IMR-90 (cell line): ENCODE measurements around the gene FAF1.

ENCODE experiments used
- BHLHE40 ChIP-seq: fragments of 150-350 bp; IDR thresholded peaks from 2 replicates; pipeline ENCODE4 v1.6.1; 2016; ENCODE audit warnings: mild to moderate bottlenecking, low read depth, low read length
- CEBPB ChIP-seq: IDR thresholded peaks from 2 replicates; pipeline ENCODE4 v1.6.1; 2012; ENCODE audit warnings: low read depth, low read length, improper control_type of control experiment
- CHD1 ChIP-seq: IDR thresholded peaks from 2 replicates; pipeline ENCODE4 v1.6.1; 2012; ENCODE audit warnings: low read depth, low read length, improper control_type of control experiment
- FOS ChIP-seq: fragments of 150-350 bp; IDR thresholded peaks from 2 replicates; pipeline ENCODE4 v1.6.1; 2016; ENCODE audit warnings: low read depth, low read length
- MAFK ChIP-seq: IDR thresholded peaks from 2 replicates; pipeline ENCODE4 v1.6.1; 2012; ENCODE audit warnings: low read depth, low read length, improper control_type of control experiment
- MXI1 ChIP-seq: IDR thresholded peaks from 2 replicates; pipeline ENCODE4 v1.6.1; 2012; ENCODE audit warnings: low read depth, mild to moderate bottlenecking, low read length, moderate library complexity, borderline replicate concordance
- POLR2A ChIP-seq: IDR thresholded peaks from 2 replicates; pipeline ENCODE4 v1.6.1; 2012; ENCODE audit warnings: mild to moderate bottlenecking, low read depth, low read length
- RAD21 ChIP-seq: IDR thresholded peaks from 2 replicates; pipeline ENCODE4 v1.6.1; 2012; ENCODE audit warnings: low read length, improper control_type of control experiment
- RCOR1 ChIP-seq: IDR thresholded peaks from 2 replicates; pipeline ENCODE4 v1.6.1; 2012; ENCODE audit warnings: mild to moderate bottlenecking, low read length, improper control_type of control experiment; ENCODE audit not compliant: insufficient replicate concordance
- RFX5 ChIP-seq: IDR thresholded peaks from 2 replicates; pipeline ENCODE4 v1.8.0; 2012; ENCODE audit warnings: low read depth, mild to moderate bottlenecking, low read length, moderate library complexity
- SMC3 ChIP-seq: fragments of 150-350 bp; IDR thresholded peaks from 2 replicates; pipeline ENCODE4 v1.6.1; 2016; ENCODE audit warnings: low read depth, mild to moderate bottlenecking, antibody characterized with exemption, low read length, moderate library complexity
- TF ChIP-seq, protein P1 (sequence below): conservative IDR thresholded peaks from 2 replicates; pipeline ENCODE4 v1.5.1; 2012; ENCODE audit warnings: mild to moderate bottlenecking, low read depth, low read length, improper control_type of control experiment
- TF ChIP-seq, protein P2 (sequence below): fragments of 150-350 bp; IDR thresholded peaks from 2 replicates; pipeline ENCODE4 v1.6.1; 2017; ENCODE audit warnings: mild to moderate bottlenecking, antibody characterized with exemption, low read length, low read depth

DNA sequence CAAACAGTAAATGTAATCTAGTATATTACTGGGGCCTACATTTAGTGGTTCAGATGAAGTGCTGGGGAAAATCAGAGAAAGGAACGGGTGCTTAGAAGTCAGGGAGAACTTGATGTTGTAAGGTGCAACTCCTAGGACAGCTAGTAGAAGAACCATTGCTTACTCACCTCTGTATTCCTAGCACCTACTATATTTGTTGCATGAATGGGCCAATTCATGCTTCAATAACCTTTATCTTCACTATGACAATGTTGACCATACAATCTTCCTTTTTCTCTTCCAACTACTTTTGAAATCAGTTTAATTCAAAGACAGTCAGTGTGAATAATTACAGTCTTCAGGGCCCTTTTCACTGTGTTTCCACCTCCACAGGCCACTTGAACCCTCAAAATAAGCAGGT lies 411.8 kb downstream of the FAF1 start:
- TF ChIP-seq POLR2A (no peak), MAFK (no peak), RFX5 (no peak), FOS (no peak), CEBPB (no peak), RAD21 (no peak), SMC3 (no peak), MXI1 (no peak), CHD1 (no peak), BHLHE40 (no peak), RCOR1 (no peak)
- TF ChIP-seq, protein P1, sequence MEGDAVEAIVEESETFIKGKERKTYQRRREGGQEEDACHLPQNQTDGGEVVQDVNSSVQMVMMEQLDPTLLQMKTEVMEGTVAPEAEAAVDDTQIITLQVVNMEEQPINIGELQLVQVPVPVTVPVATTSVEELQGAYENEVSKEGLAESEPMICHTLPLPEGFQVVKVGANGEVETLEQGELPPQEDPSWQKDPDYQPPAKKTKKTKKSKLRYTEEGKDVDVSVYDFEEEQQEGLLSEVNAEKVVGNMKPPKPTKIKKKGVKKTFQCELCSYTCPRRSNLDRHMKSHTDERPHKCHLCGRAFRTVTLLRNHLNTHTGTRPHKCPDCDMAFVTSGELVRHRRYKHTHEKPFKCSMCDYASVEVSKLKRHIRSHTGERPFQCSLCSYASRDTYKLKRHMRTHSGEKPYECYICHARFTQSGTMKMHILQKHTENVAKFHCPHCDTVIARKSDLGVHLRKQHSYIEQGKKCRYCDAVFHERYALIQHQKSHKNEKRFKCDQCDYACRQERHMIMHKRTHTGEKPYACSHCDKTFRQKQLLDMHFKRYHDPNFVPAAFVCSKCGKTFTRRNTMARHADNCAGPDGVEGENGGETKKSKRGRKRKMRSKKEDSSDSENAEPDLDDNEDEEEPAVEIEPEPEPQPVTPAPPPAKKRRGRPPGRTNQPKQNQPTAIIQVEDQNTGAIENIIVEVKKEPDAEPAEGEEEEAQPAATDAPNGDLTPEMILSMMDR: no peak
- TF ChIP-seq, protein P2, sequence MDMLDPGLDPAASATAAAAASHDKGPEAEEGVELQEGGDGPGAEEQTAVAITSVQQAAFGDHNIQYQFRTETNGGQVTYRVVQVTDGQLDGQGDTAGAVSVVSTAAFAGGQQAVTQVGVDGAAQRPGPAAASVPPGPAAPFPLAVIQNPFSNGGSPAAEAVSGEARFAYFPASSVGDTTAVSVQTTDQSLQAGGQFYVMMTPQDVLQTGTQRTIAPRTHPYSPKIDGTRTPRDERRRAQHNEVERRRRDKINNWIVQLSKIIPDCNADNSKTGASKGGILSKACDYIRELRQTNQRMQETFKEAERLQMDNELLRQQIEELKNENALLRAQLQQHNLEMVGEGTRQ: no peak
